ENCODE data around the gene SLC37A4. TPM values are rescaled to one million over a fixed set of nuclear protein-coding genes. Genes with fewer than 3 reads are reported as not detected.

SLC37A4 gene
- polyA plus RNA-seq, 1 experiment, result 21.4 TPM

DNA sequence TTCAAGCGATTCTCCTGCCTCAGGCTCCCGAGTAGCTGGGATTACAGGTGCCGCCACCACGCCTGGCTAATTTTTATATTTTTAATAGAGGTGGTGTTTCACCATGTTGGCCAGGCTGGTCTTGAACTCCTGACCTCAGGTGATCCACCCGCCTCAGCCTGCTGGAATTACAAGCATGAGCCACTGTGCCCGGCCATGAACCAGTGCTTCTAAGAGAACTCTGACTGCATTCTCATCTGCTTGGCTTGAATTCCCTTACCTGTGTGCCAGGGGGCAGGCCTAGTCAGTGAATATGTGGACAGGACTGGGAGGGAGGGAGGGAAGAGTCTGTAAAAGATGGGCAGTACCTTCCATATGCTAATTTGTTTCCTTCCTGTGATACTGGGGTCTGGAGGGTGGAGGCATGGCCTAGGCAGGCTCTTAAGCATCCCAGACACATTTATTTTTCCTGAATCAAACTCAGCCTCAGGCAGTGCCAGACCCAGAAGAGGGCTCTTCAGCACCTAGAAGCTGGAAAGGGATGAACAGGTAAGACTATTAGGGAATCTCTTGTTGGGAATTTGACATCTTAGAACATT, 19.1 kb downstream of the SLC37A4 start:
- CTCF ChIA-PET, result no interaction called here
- TF ChIP-seq, protein P1, sequence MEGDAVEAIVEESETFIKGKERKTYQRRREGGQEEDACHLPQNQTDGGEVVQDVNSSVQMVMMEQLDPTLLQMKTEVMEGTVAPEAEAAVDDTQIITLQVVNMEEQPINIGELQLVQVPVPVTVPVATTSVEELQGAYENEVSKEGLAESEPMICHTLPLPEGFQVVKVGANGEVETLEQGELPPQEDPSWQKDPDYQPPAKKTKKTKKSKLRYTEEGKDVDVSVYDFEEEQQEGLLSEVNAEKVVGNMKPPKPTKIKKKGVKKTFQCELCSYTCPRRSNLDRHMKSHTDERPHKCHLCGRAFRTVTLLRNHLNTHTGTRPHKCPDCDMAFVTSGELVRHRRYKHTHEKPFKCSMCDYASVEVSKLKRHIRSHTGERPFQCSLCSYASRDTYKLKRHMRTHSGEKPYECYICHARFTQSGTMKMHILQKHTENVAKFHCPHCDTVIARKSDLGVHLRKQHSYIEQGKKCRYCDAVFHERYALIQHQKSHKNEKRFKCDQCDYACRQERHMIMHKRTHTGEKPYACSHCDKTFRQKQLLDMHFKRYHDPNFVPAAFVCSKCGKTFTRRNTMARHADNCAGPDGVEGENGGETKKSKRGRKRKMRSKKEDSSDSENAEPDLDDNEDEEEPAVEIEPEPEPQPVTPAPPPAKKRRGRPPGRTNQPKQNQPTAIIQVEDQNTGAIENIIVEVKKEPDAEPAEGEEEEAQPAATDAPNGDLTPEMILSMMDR (IDR thresholded peaks at IDR 0.05; ENCODE audit: insufficient read depth, low read depth, low read length), result no peak
- H3K27me3 ChIP-seq (ENCODE audit: control insufficient read depth, insufficient read depth, low read length), result no peaks in the 10 kb centered on the region
- no peak for DNase-seq (ENCODE audit: low read depth)
- peaks cover 16% of the 10 kb centered on the region for H3K36me3 ChIP-seq (ENCODE audit: control insufficient read depth, insufficient read depth, low read length)
- POLR2A ChIA-PET, result no interaction called here
- H3K4me3 ChIP-seq (ENCODE audit: low read depth, low read length), result no peak overlapping the region

DNA sequence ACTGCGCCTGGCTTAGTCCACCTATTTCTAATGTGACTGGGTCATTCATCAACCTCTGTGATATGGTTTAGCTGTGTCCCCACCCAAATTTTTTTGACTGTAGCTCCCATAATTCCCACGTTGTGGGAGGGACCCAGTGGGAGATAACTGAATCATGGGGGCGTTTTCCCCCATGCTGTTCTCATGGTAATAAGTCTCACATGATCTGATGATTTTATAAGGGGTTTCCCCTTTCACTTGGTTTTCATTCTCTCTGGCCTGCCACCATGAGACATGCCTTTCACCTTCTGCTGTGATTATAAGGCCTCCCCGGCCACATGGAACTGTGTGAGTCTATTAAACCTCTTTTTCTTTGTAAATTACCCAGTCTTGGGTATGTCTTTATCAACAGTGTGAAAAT, 24.0 kb downstream of the SLC37A4 start:
- TF ChIP-seq, protein P1 (IDR thresholded peaks at IDR 0.05; ENCODE audit: insufficient read depth, low read depth, low read length), result no peak
- no peaks in the 10 kb centered on the region for H3K27me3 ChIP-seq (ENCODE audit: control insufficient read depth, insufficient read depth, low read length)
- CTCF ChIA-PET, result no interaction called here
- POLR2A ChIA-PET, result no interaction called here
- DNase-seq (ENCODE audit: low read depth), result no peak
- H3K36me3 ChIP-seq (ENCODE audit: control insufficient read depth, insufficient read depth, low read length), result peaks cover 7% of the 10 kb centered on the region
- H3K4me3 ChIP-seq (ENCODE audit: low read depth, low read length), result no peak overlapping the region

DNA sequence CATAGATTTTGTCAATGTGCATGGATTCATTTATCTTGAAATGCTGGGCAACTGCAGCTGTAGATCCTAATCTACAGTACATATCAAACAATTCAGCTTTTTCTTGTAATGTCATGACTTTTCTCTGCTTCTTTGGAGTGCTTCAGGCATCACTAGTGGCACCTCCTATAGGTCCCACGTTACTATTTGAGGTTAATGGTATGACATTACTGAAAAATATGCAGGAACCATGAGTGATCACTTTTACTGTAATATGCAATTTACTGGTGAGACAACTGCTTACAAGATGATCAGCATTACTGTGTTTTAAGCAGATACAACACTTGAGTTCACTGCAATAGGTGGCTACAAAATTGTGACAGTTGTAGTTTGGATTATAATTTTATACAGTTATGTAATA, 29.8 kb downstream of the SLC37A4 start:
- H3K36me3 ChIP-seq (ENCODE audit: control insufficient read depth, insufficient read depth, low read length), result no peaks in the 10 kb centered on the region; the same call in 1 of the 2 replicates
- no peaks in the 10 kb centered on the region for H3K27me3 ChIP-seq (ENCODE audit: control insufficient read depth, insufficient read depth, low read length)
- no peak overlapping the region for H3K4me3 ChIP-seq (ENCODE audit: low read depth, low read length)
- peak; percentile 25 for DNase-seq (ENCODE audit: low read depth)
- TF ChIP-seq, protein P1 (IDR thresholded peaks at IDR 0.05; ENCODE audit: insufficient read depth, low read depth, low read length), result no peak
- CTCF ChIA-PET, result interaction anchor here (2.0 kb wide), 1 partner anchor 15 kb away, joined by 5 read pairs; no protein-coding TSS in a partner anchor
- POLR2A ChIA-PET, result no interaction called here

DNA sequence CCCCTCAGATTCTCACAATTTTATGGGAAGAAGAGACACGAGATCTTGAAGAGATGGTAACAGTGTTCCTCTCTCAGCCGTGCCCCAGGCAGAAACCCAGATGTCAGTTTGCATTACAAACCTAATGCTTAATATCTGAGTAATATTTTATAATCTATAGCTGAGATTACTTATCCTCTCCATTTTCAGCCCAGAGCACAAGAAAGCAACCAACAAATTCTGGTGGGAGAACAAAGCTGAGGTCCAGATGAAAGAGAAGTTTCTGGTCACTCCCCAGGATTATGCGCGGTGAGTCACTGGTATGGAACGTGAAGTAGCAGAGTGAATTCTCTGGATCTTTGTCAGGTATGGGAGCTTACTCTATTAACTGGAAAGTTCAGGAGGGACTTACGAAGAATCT, 31.9 kb downstream of the SLC37A4 start:
- DNase-seq (ENCODE audit: low read depth), result peak; percentile 28
- H3K4me3 ChIP-seq (ENCODE audit: low read depth, low read length), result peak overlapping the region; percentile 80
- TF ChIP-seq, protein P1 (IDR thresholded peaks at IDR 0.05; ENCODE audit: insufficient read depth, low read depth, low read length), result no peak
- no peaks in the 10 kb centered on the region for H3K27me3 ChIP-seq (ENCODE audit: control insufficient read depth, insufficient read depth, low read length)
- ChIA-PET POLR2A (no interaction called here), CTCF (interaction anchor here (1.1 kb wide), 1 partner anchor 71 kb away, joined by 3 read pairs; no protein-coding TSS in a partner anchor)
- no peaks in the 10 kb centered on the region; the same call in 1 of the 2 replicates for H3K36me3 ChIP-seq (ENCODE audit: control insufficient read depth, insufficient read depth, low read length)

DNA sequence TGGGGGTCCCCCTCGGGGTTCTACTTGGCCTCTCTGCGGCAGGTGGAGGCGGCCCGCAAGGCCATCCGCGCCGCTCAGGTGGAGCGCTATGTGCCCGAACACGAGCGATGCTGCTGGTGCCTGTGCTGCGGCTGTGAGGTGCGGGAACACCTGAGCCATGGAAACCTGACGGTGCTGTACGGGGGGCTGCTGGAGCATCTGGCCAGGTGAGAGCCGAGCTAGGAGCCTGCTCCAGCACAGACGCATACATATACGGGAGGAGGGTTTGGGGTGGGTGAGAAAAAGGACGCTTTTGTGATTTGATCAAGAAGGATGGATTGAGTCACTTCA, 32.3 kb downstream of the SLC37A4 start:
- CTCF ChIA-PET, result interaction anchor here (1.1 to 1.4 kb wide), 3 partner anchors 15 to 71 kb away, joined by 3 read pairs; no protein-coding TSS in a partner anchor
- peak overlapping the region; percentile 80 for H3K4me3 ChIP-seq (ENCODE audit: low read depth, low read length)
- H3K27me3 ChIP-seq (ENCODE audit: control insufficient read depth, insufficient read depth, low read length), result no peaks in the 10 kb centered on the region
- TF ChIP-seq, protein P1 (IDR thresholded peaks at IDR 0.05; ENCODE audit: insufficient read depth, low read depth, low read length), result no peak
- POLR2A ChIA-PET, result interaction anchor here (0.6 kb wide), 1 partner anchor 20 kb away, joined by 3 read pairs; no protein-coding TSS in a partner anchor
- no peaks in the 10 kb centered on the region; the same call in 1 of the 2 replicates for H3K36me3 ChIP-seq (ENCODE audit: control insufficient read depth, insufficient read depth, low read length)
- DNase-seq (ENCODE audit: low read depth), result no peak
